ENCODE results near the gene KIF21B.

Gene KIF21B

DNA sequence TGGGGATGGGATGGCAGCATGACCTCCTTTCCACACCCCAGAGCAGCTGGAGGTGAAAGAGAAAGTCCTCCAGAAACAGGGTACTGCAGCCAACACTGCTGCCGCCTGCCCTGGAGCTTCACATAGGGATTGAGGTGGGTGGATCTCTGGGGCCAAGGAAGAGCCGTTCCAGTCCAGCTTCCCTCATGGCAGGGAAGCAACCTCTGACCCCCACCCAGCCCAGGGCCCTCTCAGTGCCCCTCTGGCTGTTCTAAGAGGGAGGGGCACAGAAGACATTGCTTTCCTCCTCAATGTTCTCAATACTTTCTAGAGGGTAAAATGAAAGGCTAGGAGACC, 5.7 kb downstream of the KIF21B start:
- DNase-seq = no peak

DNA sequence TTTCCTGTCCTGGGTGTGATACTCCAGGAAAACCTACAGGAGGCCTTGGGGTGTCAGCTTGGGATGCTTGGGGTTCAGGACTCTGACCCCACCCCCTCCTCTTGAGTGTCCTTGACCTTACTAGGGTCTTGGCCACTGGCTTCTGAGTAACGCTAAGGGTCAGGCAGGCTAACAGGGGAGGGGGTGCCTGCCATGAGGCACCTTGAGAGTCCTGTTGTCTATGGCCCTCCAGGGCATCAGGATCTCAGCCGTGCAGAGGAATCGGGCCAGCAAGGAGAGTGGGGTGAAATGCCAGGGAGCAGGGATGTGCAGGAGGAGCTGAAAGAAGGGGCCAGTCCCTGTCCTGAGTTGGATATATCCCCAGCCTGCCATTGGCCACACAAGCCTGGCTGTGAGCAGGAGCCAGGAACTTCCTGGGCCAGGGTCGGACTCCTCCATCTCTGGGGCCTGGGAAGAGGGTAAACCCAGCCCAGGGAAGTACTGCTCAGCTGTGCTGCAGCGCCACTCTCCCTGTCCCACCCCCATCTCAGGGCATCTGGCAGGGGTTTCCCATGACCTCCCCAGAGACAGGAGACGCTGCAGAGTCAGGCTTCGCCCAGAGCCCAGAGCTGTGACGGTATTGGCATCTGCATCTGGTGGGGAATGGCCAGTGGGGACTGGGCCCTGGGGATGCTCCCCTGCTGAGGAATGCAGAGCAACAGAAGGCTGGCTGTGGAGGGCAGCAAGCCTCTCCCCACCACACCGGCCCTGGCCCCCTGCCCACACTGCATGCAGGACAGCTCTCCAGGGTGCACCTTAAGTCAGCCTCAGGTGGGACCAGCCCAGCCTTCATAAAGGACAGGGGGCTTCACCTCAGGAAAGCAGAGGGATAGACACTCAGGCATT, 6.3 kb downstream of the KIF21B start:
- no peak for DNase-seq

DNA sequence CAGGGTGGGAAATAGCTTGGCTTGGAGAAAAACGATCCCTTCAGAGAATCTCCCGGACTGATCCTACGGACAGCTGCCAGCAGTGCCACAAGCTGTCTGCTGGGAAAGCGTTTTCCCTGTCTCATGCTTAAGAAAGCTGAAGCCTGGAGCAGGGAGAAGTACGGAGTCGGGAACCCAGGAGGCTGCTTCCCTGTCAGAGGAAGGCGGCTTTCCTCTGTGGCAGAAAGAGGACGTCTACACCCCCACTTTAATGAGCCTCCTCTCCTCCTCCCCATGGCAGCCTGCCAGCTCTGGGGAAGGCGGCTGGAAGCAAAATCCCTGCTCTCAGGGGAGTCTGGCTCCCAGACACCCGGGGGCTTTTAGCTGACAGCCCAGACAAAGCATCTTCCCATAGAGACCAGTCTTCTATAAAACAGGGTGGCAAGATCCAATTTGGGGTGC, 7.3 kb downstream of the KIF21B start:
- peak; percentile 35 to 51 for DNase-seq

DNA sequence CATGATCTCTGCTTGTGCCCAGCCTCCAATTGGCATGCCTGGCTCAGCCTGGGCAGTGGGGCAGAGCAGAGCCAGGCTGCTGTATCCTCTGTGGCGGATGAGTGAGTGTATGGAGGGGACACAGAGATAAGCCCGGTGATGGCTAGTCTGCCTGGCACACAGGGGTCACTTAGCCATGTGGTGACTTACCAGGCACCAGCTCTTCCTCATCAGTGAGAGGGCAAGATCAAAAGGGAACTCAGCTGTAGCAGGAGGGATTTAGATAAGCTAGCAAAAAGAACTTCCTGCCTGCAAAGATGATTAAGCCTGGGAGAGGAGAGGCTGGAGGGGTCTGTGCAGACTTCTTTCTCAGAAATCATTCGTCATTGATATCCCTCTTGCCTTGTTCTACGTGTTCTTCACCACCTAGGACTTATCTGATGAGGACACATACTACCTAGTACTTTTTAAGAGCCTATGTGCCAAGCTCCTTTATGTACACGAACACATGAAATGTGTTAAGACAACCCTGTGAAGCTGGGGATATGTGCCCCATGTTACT, 7.9 kb downstream of the KIF21B start:
- no peak for DNase-seq

DNA sequence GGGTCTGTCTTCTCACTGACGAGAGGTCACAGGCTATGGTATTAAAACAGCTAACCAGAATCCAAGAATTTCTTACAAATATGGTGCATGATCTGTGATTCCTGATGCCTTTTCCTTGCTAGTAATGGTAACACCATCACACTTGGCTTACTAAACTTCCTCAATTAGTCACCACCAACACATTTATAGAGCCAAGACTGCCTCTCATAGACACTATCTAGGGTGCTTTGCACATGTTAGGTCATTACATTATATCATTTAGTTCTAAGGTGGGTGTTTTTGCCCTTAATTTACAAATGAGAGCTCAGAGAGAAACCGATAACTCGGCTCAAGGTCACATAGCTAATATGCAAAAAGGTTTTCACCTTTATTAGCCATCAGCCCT, 8.7 kb downstream of the KIF21B start:
- DNase-seq = peak in 1 of 2 donors; percentile 43

DNA sequence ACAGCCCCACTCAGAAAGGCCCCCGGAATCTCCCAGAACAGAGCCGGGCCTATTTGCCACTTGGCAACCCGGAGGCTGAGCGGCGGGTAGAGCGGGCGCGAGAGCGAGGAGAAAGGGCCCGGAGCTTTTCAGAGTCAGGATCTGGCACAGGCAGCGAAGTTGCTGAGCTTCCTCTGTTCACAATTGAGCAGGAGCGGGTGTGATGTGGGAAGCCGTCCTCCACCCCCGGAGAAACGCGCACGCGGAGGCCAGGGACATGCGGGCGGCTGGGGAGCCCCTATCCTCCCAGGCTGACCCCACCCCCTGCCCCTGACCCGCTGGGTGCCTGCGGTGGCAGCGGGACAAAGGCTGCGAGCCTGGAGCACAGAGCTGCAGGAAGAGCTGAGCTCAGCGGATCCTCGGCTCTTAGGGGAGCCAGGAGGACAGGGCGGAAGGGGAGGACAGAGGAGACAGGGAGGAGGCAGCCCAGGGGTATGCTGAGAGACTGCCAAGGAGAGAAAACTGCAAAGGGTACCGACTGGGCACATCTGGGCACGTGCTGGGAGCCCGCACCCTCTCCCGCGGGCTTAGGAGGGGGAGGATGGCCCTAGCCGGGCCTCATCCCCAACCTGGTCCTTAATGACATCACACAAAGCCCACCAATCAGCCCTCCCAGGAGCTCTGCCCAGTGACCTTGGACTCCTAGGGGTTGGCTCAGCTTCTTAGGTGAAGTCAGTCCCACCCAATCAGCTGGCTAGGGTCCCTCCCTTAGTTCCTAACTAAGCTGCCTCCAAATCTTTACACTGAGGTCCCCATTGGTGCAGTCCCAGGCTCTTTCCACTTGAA, 9.3 kb downstream of the KIF21B start:
- DNase-seq = peak; percentile 72 to 78

DNA sequence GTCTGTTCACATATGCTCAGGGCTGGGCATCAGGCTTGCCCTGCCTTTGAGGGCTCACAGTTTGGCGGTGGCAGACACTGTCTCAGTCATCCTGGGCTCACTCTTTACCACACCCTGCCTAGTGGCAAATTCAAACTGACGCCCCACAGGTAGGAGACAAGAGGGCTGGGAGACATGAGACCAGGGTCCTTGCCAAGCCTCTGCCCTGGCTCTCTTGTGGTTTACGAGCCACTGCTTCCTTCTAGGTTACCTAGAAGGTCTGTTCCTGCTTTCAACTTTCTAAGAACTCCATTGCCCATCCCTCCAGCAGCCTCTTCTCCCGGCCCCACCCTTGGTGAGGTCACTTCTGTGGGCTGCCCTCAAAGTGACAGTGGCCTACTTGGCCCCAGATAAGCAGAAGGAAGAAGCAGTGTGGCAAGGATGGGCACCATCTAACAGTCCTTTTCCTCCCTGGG, 10.5 kb downstream of the KIF21B start:
- no peak for DNase-seq

DNA sequence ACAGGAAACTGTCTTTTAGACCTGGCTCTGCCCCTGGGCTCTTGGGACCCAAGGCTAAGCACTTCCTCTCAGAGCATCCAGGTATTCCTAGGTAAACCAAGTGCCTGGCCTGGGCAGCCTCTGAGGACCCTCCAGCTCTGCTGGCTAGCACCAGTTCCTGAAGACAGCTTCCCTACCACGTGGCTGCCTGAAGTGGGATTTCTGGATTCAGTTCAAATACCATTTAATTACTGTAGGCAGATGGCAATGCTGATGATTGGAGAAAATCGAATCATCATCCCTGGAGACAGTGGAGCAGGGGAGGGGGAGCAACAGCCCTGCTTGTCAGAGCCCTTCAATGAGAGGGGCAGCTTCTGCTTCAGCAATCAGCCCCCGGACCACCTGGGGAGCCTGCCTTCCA, 11.9 kb downstream of the KIF21B start:
- DNase-seq = no peak

DNA sequence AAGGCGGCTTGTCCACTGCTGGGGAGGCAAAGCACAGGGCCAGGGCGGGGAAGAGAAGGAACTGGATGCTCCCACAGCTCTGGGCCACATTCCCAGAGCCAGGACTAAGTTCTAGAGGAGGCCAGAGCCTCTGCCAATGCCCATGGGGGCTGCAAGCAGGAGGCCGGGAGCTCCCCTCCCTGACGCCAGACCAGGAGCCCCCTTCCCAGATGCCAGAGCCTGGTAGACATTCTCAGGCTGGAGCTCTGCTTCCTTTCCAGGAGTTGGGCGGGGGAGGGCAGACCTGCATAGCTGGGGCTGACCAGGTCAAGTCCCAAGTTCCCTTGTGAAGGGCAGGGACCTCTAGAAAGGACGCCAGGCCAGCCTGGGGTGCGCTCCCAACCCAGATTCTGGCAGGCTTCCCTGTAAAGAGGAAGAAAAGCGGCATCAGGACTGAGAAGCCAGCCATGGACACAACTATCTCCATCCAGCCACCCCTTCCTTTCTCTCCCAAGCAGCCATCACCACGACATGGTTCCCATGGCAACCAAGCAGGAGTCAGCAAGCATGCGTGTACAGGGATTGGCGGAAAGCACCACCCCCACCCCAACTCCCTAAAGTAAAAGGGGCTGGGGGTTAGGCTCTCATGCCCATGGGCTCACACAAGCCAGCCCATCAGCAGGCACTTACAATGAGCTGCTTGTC, 13.4 kb downstream of the KIF21B start:
- peak; percentile 19 to 46 for DNase-seq

DNA sequence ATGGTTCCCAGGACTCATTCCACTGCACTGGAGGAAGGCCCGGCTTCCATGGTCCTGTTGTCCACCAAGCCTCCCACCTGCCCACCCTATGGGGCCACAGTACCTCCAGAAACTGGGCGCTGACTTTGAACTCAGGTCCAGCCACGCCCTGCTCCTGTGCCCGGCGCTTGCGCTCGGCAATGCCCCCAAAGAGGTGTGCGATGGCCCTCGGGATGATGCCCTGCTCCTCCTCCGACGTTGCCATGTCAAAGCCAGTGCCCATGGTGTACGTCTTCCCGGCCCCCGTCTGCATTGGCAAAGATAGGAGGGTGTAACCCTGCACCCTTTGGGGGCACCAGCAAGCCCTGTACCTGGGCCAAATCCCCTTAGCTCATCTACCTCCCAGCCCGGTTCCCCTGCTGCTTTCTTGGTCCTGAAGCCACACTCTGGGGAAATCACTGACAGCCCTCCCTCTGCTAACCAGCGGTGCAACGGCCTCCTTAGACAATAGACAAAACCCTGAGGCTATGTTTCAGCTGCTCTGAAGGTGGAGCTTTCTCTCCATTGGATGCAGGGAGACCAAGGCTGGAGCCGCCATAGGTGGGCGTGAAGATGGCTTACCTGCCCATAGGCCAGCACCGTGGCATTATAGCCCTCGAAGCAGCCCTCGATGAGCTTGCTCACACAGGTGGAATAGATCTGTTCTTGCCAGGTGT, 14.7 kb downstream of the KIF21B start:
- no peak for DNase-seq

DNA sequence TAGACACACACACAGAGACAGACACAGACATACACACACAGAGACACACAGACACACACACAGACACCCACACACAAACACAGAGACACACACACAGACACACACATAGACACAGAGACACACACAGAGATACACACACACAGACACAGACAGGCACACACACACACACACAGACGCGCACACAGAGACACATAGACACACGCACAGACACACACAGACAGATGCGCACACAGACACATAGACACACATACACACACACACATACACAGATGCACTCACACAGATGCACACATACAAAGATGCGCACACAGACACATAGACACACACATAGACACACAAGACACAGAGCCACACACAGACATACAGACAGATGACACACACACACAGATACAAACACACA, 16.0 kb downstream of the KIF21B start:
- no peak for DNase-seq

DNA sequence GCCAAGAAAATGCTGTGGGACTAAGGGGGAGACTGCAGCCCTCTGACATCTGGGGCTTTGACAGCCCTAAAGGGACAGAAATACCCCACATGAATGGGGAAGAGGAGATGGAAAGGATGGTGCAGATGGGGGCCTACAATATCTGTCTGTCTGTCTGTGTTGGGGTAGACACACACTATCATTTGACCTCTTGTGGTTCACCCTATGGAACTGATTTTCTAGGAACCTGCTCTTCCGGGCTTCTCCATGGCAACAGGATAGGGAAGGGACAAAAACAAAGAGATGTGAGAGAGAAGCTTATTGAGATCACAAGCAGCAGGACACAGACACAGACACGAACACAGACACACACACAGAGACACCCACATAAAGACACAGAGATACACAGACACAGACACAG, 17.1 kb downstream of the KIF21B start:
- DNase-seq = no peak

DNA sequence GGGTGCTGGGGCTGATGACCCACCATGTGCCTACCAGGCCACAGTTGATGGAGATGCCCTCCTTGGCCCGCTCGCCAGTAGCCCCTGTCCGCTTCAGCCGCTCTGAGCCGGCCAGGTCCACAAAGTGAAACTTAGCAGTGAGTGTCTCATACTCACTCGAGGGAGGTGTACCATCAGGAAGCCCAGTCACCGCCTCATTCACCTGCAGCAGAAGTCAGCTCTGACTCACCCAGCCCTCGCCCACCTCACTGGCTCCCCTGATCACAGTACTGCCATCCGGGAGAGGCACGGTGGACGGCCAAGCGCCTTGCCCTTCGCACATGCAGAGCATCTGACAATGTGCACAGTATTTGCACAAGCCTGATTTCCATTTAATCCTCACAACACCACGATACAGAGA, 18.8 kb downstream of the KIF21B start:
- DNase-seq = no peak

DNA sequence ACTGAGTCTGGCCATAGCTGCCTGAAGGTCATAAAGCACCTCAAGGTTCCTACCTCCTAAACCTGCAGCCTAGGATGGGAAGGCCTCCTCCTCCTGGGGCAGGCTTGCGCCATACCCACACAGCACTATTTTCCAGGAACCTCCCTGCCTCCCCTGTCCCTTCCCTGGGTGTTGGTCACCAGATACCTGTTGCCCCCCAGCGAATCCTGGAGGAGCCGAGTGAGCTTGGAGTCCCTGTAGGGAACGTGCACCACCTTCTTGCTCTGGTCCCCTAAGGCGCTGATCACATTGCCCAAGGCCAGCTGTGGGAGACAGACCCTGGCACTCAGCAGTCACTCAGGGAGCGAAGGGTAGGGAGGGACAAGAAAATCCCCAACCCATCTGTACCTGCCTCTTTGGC, 19.4 kb downstream of the KIF21B start:
- DNase-seq = no peak

DNA sequence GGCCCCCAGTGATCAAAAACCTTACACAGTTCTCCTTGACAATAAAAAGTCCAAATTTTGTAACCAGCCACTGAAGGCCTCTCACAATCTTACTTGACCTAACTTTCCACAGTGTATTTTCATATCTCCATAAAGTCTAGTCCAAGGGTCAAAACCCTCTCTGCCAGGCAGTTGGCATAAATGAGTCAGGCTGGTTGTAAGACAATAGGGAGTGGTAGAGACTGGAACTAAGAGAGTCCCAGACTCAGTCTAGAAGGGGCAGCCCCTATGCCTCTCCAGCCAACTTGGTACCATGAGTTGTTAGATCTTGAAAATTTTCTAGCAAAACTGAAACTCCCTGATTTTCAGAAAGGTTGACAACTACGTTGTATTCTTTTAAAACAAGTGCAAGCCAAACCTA, 21.0 kb downstream of the KIF21B start:
- DNase-seq = no peak

DNA sequence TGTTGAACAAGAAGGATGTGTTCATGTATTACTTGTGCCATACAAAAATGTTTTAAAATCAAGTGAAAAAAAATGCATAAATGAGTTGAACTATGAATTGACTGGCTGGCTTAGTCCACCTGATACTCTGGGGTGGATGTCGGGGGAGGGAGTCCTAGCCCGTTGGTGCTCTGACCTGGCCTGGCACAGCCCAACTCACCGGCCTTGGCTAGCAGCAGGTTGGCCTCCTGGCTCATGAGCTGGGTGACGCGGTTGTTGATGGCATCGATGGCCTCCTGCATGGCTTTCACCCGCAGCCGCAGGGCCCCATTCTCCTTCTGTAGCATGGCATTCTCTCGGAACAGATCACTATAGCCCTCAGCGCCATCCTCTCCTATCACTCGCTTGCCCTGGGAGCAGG, 21.6 kb downstream of the KIF21B start:
- no peak for DNase-seq

DNA sequence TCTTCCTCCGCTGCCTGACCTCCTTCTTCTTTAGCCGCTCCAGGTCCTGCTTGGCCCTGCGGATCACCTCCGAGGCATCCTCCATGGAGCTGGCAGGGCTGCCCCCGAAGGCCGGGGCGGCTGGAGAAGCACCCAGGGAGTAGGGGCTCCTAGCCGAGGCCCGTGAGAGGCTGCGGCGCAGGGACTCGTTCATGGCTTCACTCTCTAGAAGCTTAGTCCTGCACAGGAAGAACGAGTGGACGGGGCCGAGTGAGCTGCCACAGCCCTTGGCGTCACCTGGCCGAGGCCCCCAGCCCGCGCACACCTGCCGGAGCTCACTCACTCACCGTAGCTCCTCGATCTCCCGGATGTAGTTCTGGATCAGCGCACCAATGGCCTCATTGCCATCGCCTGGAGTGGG, 23.1 kb downstream of the KIF21B start:
- DNase-seq = no peak

DNA sequence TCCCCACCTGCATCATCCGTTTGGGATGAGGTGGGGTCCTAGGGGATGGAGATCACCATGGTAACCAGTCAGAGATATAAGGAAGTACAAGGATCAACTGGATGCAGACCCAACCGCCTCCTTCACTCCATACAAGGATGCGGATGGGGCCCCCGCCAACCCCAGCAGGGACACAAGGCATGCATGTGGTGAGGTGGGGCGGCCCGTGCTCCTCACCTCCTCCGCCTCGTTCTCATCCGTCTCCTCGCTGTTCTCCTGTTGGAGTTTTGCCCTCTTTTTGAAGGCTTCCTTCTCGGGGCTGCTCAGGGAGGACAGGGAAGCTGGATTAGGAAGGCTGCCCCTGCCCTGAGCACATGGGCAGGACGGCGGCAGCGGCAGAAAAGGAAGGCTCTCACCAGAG, 23.8 kb downstream of the KIF21B start:
- no peak for DNase-seq

DNA sequence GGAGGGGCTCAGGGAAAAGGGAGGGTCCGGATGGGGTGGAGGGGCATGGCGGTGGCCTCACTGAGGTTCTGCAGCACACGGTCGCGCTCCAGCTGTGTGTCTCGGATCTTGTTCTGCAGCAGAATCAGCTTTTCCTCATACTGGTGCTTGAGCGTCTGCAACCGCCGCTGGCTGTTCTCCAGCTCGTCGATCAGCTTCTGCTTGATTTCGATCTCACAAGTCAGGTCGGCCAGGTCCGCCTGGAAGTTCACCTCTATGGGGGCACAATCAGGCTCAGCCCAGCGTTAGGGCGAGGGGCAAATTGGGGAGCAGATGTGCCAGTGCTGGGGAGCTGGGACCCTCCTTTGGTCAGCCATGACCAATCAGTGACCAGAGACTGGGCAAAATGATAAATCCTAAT, 25.2 kb downstream of the KIF21B start:
- no peak for DNase-seq

DNA sequence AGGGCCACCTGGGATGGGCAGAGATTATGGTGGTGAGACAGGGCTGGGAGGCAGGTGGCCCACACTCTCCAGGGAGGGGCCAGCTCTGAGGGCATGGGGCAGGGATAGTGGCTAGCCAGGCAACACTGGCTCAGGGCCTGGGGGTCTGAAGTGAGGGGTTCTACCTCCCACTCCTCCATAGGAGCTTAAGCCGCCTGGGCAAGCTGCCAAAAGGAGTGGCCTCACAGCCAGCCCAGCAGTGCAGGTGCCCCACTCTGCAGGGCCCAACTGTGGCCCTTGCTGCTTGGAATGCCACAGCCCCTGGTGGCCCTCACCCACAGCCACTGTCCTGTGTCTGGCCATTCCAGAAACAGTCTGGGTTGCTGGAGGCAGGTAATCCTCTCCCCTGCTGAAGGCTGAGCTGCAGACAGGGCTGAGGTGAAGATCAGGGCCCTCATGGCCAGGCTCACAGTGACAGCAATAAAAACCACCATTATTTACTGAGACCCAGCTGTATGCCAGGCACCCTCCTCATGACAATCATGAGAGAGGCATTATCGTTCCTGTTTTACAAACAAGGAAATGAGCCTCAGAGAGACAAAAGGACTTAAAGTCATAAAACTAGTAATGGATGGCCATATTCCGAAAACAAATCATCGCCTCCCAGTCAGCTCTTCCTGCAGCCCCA, 31.0 kb downstream of the KIF21B start:
- DNase-seq = no peak

DNA sequence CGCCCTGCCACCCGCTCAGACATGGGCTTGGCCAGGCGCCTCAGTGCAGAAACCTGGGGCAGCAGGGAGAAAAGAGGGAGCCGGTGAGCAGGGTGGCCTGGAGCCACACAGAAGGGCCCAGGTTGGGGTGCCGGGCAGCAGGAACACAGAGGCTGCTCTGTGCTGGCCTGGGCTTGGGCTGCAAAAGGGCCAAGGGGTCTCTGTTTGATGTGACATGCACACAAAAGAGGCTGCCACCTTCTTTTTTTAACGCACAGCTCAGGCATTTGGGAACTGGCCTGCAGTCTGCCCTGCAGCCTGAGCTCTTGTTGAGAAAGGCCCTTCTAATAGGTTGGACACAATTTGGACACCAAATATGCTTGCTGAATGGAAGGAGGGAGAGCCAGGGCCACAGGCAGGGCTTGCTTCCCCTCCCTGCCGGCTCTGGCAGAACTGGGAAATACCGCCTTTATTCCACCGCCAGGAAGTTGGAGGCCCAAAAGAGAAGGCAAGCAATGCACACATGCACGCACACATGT, 32.4 kb downstream of the KIF21B start:
- DNase-seq = peak in 1 of 2 donors; percentile 33

DNA sequence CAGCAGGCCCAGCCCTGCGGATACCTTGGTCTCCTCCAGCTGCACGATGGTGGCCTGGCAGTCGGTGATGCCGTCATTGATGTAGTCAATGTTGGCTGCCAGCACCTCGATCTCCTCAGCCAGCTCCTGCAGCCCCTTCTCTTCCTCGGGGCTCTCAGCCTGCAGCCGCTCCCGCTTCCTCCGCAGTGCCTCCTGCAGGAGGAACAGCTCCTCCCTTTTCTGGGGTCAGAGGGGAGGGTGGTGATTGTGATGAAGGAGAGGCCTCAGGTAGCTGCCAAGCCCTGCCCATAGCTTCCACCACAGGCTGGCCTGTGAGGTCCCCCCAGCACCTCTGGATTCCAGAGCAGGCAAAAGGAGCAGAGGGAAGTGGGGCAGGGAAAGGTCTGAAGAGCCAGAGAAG, 33.4 kb downstream of the KIF21B start:
- no peak for DNase-seq
